Stimulated activated CD8-positive, alpha-beta memory T cell treated with anti-CD3 and anti-CD28 coated beads, Interleukin-4, amount 100 ng/mL, for 24 hours (primary cell): ENCODE results near the gene CDC42BPB.

ENCODE experiments used
- DNase-seq: peaks from one replicate; pipeline ENCODE4 v3.0.0-alpha.2; 2020; ENCODE audit warnings: low read depth

CDC42BPB gene

DNA sequence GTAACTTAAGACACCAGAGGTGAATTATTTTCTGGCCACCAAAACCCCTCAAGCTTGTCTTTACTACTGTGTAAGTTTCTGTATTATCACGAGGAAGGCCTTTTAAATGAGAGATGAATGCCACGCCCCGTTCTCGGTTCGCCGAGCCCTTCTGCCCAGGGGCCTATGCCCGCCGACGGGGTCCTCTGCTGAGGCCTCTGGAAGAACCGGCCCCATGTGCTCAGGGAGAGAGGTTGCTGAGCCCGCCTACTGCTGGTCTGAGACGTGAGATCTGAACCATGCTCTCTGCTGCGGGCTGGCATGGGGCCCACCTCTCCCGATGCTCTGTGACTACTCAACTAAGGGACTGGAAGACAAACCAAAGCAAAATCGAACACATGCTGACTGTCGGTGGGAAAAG, 113.9 kb downstream of the CDC42BPB start:
- no peak for DNase-seq

DNA sequence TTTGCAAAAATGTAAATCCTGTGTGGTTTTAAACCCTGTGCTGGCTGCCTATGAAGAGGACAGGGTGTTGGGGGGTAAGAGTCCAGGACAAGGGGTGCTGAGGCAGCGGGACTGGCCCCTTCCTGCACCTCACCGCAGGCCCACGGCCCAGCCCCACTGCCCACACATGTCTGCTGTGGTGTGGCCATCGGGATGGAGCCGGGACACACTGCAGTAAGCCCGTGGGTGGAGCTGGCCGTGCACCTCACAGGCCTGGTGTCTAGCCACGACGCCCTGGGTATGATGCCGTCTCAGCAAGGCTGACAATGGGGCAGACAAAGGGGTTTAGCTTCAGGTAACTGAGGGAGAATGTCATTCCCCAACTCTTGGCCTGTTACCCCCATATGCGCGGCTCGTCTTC, 115.3 kb downstream of the CDC42BPB start:
- DNase-seq, result no peak

DNA sequence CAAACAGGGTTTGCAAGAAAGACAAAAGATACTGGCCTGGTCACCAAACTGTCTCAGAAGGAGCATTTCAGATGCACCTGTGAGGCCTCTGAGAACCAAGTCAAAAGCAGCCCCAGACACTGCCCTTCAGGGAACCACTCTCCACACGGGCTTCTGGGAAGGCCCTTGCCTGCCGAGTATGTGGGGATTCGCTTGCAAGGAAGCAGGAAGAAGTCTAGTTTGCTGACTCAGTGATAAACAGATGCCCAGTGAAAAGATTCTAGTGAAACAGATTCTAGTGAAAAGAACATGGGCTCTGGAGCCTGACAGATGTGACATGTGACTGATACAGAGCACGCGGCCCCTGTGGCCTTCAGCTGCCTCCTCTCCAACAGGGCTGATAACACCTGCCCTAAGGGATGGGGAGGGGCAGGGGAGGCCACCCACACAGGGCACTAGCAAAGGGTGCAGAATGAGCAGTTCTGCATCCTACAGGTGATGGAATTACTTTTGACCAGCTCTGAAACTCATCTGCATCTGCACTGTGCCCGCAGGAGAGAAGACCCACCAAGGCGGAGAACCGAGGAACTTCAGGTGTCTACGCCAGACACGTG, 115.8 kb downstream of the CDC42BPB start:
- no peak for DNase-seq

DNA sequence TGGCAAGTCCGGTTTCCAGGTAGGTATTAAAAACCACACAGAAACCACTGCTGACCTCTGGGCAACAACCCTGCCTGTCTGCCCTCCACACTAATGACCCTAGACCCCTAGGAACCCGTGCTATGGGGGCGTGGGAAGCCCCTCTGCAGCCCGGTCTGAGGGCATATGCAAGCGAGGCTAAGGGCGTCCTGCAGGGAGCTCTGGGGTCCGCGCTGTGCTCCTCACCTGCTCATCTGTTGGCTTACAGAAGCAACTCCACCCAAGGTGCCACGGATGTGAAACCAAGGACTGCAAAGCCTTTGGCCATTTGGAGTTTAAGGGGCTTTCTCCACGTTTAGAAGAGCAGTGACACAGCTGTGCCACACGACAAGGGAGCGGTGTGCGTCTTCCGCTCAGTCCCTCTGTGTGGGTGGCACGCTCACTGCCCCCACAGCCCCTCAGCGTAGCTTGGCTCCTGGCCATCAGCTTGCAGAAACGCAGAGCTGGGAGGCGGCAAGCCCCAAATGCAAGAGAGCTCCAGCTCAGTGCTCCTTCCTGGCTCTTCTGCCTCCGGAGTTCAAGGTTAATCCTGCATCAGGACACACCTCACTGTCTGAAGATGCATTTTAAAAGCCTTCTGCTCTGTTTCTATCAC, 116.5 kb downstream of the CDC42BPB start:
- no peak for DNase-seq

DNA sequence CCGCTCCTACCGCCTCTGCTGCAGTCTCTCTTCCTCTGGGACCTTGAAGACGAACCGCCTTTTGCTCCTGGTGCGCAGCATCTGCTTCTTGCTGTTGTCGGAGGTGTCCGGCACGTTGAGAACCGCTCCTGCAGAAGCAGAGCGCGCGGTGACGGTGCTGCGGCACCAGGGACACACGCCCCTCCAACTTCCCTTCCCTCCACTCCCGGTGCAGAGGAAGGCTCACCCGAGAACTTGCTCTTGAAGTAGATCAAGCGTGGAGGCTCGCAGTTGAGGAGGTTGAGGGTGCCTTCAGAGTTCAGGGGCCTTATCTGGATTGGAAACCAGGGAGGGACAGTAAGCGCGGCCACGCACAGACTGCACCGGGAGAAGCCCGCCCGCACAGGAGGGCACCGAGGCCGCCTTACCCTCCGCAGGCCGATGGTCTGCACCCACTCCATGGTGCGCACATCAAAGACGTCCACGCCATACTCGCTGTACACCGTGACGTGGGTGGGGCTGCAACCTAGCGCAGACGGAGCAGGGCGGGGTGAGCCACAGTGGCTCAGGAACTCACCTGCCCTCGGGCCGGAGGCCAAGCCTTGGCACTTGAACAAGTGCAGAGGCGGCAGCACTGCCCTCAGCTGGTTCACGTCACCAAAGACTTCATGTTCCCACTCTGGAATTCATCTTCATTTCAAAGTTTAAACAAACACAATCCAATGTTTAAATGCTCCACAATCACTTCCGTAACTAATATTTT, 117.4 kb downstream of the CDC42BPB start:
- no peak for DNase-seq

DNA sequence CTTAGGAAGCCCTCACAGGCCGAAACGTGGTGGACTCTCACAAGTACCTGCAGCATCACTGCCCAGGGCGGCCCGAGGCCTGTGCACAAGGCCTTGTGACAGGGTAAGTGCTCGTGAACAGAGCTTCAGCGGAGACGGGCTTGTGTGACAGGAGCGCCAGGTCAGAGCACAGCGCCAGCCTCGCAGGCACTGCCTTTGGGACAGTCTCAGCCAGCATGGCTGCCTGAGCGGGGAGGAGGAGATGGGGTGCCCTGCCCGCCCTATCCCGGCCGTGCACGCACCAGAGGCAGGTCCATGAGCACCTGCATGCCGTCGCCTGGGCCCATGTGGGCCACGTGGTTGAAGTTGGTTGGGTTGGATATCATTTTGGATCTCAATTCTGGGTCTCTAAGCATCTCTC, 118.0 kb downstream of the CDC42BPB start:
- DNase-seq, result no peak

DNA sequence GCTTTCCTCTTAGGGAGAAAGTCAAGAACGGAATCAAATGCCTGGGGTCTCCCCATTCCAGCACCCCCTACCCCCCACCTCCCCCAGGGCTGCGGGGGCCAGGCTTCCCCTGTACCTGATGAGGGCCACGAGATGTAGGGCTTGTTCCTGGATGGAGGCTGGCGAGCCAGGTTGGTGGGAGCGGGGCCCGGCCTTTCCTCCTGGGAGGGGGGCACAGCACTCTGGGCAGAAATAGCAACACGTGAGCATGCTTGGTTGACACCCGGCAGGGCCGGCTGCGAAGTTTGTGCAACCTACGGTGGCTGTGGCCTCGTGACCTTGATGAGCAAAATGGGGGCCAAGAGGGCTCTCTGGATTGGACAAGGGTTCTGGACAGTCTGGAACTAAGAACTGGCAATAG, 119.2 kb downstream of the CDC42BPB start:
- no peak for DNase-seq

DNA sequence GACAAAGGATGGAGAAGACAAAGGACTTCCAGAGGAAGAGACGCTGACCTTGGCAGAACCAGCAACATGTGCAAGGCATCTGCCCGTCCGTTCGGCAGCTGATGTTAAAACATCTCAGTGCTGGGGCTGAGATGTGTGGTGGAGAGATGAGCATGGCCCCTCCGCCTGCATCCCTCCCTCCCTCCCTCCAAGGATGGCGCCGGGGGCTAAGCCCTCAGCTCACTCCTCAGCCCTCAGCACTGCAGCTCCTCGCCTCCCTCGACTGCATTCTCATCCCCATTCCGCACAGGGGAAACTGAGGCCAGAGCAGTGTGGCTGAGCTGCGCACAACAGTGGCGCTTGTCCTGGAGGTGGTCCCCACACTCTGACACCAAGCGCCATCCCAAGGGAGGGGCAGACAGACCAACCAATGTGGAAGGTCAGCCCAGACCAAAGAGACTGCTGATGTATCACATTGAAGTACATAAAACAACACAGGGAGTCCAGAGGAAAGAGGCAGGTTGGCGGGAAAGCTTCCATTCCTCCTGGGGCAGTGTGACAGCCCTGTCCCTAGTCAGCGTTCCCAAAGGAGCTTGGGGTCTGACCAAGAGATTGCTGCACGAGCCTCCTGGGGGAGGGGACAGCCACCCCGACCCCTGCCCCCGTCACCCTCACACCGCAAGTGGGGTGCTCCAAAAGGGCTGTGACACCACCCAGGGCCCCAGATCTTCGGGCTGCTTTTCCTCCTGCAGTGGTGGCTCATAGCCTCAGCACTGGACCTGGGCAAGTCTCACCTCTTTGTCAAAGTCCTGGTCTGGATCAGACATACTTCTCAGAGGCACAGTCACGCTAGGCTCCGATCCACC, 119.8 kb downstream of the CDC42BPB start:
- no peak for DNase-seq

DNA sequence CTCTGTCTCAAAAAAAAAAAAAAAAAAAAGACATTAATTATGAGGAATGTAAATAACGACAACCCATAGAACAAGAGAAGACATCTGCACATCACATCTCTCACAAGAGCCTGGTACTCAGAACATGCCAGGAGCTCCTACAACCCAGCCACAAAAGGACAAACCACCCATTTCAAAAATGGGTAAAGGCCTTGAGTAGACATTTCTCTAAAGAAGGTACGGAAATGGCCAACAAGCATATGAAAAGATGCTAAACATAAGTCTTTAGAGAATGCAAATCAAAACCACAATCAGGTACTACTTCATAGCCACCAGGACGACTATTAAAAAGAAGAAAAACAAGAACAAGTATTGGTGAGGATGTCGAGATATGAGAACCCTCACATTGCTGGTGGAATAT, 121.6 kb downstream of the CDC42BPB start:
- DNase-seq, result no peak

DNA sequence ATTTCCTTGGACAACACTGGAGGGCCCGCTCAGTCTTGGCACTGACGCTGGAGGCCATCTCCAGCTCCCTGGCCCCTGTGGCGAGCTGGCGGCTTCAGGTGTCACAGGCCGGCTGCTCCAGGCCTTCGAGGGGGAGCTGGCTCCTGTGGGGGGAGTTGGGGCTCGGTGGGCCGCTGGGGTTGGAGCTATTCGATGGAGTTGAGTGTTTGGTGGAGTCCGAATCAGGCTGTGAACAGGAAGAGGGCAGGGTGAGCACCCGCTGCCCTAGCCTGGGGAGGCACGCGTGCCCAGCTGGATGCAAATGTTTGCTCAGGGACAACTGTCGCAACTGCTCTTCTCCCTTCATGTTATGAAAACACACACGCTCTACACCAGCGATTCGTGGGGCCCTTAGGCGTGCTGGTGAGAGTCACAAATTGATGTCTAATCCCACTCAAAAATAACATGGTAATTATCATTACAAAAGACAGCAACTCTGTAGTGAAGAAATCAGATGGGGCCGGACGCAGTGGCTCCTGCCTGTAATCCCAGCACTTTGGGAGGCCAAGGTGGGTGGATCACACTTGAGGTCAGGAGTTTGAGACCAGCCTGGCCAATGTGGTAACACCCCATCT, 123.6 kb downstream of the CDC42BPB start:
- no peak for DNase-seq

DNA sequence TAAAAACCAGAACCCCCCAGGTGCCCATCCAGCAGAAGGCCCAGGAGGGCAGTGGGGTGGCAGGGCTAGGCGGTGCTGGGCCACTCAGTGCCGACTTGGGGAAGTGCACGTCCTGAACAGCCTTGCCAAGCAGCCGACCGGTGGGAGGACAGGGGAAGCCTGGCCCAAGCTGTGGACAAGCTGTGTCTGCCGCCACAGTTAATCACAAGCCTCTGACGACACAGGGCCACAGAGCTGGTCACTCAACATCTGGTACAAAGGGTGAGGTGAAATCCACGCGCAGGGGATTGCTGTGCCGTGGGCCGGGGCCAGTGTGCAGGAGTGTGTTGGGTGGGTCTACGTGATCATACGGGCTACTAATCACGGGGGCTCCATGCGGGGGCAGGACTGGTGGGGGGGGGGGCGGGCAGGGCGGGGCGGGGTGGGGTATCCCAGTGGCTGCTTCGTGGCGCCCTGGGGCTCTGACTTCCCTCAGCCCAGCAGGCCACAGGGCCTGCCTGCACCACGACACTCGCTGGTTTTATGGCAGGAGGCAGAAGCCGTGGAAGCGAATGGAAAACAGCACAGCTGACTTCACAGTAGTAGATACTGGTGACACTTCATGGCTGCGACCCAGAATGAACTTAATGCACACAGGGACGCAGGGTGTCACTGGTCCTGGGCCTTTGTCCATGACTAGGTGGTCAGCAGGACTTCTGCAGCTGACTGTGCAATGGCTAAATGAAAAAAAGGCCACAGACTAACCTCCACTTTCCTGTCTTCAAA, 124.7 kb downstream of the CDC42BPB start:
- DNase-seq, result no peak

DNA sequence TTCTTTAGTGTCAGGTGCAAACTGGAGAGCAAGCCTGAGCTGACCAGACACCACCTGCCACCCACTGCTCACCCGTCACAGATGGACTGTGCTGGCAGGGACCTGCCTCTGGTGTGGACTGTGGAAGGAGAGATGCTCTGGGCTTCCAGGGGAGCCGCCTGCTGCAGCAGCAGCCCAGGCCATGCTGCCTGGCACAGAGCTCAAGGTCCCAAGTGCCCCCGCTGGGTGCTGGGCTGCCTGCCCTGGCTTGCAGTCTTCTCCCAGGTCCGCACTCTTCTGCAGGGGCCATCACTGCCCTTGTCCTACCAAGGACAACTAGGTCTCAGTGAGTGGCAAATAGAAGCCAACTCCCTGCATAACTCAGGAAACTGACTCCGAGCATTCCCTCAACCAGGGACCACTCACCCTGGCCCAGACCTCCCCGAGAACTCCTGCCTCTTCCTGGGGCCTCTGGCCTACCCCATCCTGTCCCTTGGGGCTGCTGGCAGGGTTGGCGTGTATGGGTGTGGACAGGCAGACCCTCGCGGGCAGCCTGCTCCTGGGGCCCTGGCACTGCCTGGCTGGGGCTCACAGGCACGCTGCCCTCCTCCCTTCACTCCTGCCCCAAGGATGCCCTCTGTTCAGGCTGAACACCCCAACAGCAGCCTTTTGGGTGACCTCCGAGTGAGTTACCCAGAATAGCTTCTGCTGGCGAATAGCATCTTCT, 125.6 kb downstream of the CDC42BPB start:
- no peak for DNase-seq

DNA sequence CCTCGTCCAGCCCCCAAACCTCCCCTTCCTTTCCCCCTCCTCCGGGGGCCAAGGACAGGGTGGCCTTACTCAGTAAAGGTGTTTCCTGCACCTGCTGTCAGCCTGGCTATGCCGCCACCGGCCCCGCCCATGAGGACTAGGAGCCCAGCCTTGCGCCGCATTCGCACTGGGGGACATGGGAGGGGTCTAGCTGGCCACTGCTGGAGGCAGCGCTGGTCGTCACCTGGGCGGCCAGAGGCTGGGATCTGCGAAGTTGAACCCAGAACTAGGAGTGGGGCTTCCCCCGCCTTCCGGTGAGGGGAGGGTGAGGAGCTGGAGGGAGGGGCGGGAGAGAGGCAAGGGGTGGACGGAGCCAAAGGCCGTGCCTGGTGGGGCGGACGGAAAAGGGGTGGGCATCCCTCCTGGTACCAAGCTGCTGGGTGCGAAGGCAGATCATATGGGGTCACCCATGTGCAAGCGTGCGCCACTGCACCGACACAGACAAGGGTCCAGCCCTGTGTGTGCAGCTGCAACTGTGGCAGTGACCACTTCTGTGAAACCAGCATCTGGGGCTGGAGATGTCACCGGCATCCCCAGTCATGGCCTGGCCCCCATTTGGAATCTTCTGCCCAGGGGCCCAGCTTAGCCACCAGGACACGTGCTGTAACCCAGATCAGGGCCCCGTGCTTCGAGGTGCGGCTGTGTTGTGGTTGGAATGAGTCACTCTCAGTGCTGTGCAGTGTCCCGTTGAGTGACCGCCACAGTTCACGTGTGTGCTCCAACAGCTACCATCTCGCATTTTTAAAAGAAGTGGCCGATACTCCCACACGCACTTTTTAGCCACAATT, 126.4 kb downstream of the CDC42BPB start:
- no peak for DNase-seq

DNA sequence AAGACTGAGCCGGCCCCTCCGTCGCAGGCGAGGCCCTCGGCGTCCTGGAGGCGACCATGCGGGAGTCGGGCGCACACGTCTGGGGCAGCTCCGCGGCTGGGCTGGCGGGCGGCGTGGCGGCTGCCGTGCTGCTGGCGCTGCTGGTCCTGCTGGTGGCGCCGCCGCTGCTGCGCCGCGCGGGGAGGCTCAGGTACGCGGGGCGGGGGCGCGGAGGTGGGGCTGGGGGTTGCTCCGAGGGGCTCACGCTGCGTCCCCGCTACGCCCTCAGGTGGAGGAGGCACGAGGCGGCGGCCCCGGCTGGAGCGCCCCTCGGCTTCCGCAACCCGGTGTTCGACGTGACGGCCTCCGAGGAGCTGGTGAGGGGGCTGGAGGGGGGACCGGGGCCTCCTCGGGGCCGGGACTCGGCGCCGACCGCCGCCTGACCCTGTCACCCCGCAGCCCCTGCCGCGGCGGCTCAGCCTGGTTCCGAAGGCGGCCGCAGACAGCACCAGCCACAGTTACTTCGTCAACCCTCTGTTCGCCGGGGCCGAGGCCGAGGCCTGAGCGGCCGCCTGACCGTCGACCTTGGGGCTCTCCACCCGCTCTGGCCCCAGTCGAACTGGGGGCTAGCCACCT, 127.1 kb downstream of the CDC42BPB start:
- no peak for DNase-seq

DNA sequence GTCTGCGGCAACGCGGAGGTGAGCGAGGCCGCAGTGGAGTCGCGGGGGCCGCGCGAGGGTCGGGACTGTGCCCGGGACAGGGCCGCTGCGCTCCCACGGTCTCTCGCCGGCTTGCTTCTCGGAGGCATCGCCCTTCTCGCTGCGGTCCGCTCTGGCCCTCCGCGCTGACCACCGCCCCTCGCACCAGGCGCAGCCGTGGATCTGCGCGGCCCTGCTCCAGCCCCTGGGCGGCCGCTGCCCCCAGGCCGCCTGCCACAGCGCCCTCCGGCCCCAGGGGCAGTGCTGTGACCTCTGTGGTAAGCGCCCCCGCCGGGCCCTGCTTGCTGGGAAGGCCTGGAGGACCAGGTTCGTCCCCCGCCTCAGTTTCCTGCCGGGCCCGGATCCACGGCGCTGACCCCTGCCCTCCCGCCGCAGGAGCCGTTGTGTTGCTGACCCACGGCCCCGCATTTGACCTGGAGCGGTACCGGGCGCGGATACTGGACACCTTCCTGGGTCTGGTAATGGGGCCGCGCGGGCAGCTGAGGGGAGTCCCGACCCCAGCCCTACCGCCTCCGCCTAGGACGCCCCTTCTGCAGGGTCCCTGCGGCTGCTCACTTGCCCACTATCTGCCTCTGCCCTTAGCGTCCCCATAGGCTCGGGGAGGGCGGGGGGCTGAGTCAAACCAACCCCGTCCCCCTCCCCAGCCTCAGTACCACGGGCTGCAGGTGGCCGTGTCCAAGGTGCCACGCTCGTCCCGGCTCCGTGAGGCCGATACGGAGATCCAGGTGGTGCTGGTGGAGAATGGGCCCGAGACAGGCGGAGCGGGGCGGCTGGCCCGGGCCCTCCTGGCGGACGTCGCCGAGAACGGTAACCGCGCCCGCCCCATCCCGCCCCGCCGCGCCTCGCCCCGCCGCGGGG, 127.9 kb downstream of the CDC42BPB start:
- no peak for DNase-seq

DNA sequence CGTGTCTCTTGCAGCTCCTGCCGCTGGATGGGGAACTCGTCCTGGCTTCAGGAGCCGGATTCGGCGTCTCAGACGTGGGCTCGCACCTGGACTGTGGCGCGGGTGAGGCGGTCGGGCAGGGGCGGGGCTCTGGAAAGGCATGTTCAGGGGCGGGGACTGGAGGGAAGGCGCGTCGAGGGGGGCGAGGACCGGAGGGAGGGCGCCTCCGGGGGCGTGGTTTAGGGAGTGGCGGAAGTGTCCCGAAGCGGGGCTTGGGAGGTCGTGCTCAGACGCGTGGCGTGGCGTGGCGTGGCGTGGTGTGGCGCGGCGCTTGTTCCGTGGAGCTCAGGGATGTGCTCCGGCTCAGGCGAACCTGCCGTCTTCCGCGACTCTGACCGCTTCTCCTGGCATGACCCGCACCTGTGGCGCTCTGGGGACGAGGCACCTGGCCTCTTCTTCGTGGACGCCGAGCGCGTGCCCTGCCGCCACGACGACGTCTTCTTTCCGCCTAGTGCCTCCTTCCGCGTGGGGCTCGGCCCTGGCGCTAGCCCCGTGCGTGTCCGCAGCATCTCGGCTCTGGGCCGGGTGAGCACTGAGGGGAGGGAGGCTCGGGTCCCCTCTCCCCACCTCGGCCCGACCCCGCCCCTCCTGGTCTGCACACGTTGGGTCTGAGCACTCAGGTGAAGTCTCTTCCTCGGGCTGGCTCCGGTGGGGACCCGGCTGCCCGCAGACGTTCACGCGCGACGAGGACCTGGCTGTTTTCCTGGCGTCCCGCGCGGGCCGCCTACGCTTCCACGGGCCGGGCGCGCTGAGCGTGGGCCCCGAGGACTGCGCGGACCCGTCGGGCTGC, 128.7 kb downstream of the CDC42BPB start:
- peak; percentile 64 for DNase-seq

DNA sequence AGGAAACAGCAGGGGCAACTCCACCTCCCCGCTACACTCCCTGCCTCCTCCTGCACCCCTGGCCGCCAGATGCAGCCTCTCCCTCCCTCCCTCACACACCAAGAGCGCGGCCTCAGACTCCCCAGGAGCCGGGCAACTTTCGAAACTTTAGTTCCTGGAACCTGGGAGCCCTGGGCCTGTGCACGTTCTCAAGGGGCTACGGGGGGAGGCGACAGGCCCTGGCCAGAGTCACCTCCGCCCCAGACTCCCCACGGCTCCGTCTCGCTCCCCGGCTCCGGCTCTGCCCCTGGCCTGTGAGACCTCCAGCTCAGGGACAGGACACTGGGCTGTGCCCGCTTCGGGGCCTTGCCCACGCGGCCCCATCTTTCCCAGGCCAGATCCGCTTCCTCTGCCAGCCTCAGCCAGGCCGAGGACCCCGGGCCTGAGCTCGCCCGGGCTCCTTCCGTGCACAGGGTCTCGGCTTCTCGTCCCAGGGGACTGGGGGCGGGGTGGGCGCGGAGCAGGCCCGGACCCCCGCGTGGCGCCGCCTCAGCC, 129.4 kb downstream of the CDC42BPB start:
- DNase-seq, result no peak
